Endodermal cell (in vitro differentiated cells): ENCODE results near the gene FOXN4. TPM values are rescaled to one million over a fixed set of nuclear protein-coding genes. Genes with fewer than 3 reads are reported as not detected.

ENCODE experiments used
- DNase-seq: peaks from one replicate; pipeline ENCODE4 v3.0.0-alpha.2; 2017
- H3K27ac ChIP-seq: 2 replicates; pipeline ENCODE4 v1.5.1; 2013; ENCODE audit warnings: mild to moderate bottlenecking, low read depth, low read length, moderate library complexity
- H3K27me3 ChIP-seq: 2 replicates; pipeline ENCODE4 v1.6.1; 2013; ENCODE audit warnings: mild to moderate bottlenecking, low read length, moderate library complexity; ENCODE audit not compliant: insufficient read depth, control insufficient read depth, poor library complexity, severe bottlenecking
- H3K36me3 ChIP-seq: 2 replicates; pipeline ENCODE4 v1.7.0; 2013; ENCODE audit warnings: mild to moderate bottlenecking, low read length, moderate library complexity; ENCODE audit not compliant: control insufficient read depth, insufficient read depth
- H3K4me1 ChIP-seq: one replicate; pipeline ENCODE4 v1.7.0; 2013; ENCODE audit warnings: low read length; ENCODE audit not compliant: control insufficient read depth, insufficient read depth
- H3K4me3 ChIP-seq: 2 replicates; pipeline ENCODE4 v1.5.1; 2013; ENCODE audit warnings: mild to moderate bottlenecking, low read length, moderate library complexity
- H3K9ac ChIP-seq: 2 replicates; pipeline ENCODE4 v1.6.1; 2013; ENCODE audit warnings: mild to moderate bottlenecking, low read length, moderate library complexity; ENCODE audit not compliant: poor library complexity, severe bottlenecking; ENCODE audit errors: extremely low read depth
- H3K9me3 ChIP-seq: 2 replicates; pipeline ENCODE4 v1.6.1; 2013; ENCODE audit warnings: mild to moderate bottlenecking, low read length, moderate library complexity; ENCODE audit not compliant: control insufficient read depth
- H3K27ac Mint-ChIP-seq: 2 replicates; pipeline ENCODE4 v1.8.0; 2020; ENCODE audit warnings: mixed read lengths
- H3K27me3 Mint-ChIP-seq: 2 replicates; pipeline ENCODE4 v1.8.0; 2021; ENCODE audit warnings: mild to moderate bottlenecking, mixed read lengths; ENCODE audit not compliant: insufficient read depth
- H3K36me3 Mint-ChIP-seq: 2 replicates; pipeline ENCODE4 v1.8.0; 2020; ENCODE audit warnings: low read depth, mixed read lengths
- H3K4me1 Mint-ChIP-seq: 2 replicates; pipeline ENCODE4 v1.8.0; 2020; ENCODE audit warnings: mixed read lengths
- H3K4me3 Mint-ChIP-seq: 2 replicates; pipeline ENCODE4 v1.8.0; 2020; ENCODE audit warnings: mild to moderate bottlenecking, moderate library complexity, mixed read lengths
- H3K9me3 Mint-ChIP-seq: 2 replicates; pipeline ENCODE4 v1.8.0; 2020; ENCODE audit warnings: mild to moderate bottlenecking, mixed read lengths
- CTCF ChIP-seq: fragments of 200-600 bp; sonication (generic); conservative IDR thresholded peaks from 2 replicates; pipeline ENCODE4 v1.5.0; 2021; ENCODE audit warnings: antibody characterized with exemption, mild to moderate bottlenecking
- WGBS, 2 experiments: methylation state at CpG; one replicate each; pipeline versions ENCODE4 v1.1.5 to v1.1.7; 2013; ENCODE audit warnings: missing lambda C conversion rate in 2 of 2, mixed read lengths in 1 of 2; ENCODE audit not compliant: insufficient coverage in 1 of 2, insufficient read length in 1 of 2; 5-methylcytosine and 5-hydroxymethylcytosine counted together
- total RNA-seq, 2 donors: library from RNA; stranded (reverse); fragmentation: NEBNext Ultra II Directional in 1 of 2; extraction: Animal tissue kit (Norgen Biotek cat#: 25700) in 1 of 2; gene quantifications; 2 replicates in 1 of 2; 3 replicates in 1 of 2; pipeline ENCODE4 v1.2.1, GENCODE V29; 2021

The FOXN4 gene
- total RNA-seq, 2 donors from 2014 or later, result 0.20 to 0.55 TPM

GRCh38 chr12:109259545-109259895, 49.6 kb downstream of the FOXN4 start:
- no peak overlapping the region for H3K4me3 Mint-ChIP-seq
- Histone ChIP-seq H3K27ac (no peak overlapping the region), H3K27me3 (no peaks in the 10 kb centered on the region), H3K4me1 (no peaks in the 10 kb centered on the region), H3K9me3 (no peaks in the 10 kb centered on the region), H3K4me3 (no peak overlapping the region), H3K36me3 (no peaks in the 10 kb centered on the region), H3K9ac (no peak overlapping the region)
- no peak for DNase-seq
- no peak for TF ChIP-seq CTCF
- H3K4me1 Mint-ChIP-seq, result no peaks in the 10 kb centered on the region
- H3K27ac Mint-ChIP-seq, result no peak overlapping the region
- WGBS, 2 experiments, result 87% methylated on average over 1 of the region's 1 CpG; no CpG with 5 or more reads in 1 of the 2 experiments
- H3K36me3 Mint-ChIP-seq, result peaks cover 5% of the 10 kb centered on the region
- H3K9me3 Mint-ChIP-seq, result peaks cover 10% of the 10 kb centered on the region
- no peaks in the 10 kb centered on the region for H3K27me3 Mint-ChIP-seq

- Mint-ChIP-seq H3K4me1 (no peaks in the 10 kb centered on the region), H3K9me3 (peaks cover 13% of the 10 kb centered on the region), H3K4me3 (no peak overlapping the region), H3K27me3 (no peaks in the 10 kb centered on the region), H3K36me3 (peaks cover 5% of the 10 kb centered on the region), H3K27ac (no peak overlapping the region)
- WGBS, 2 experiments, result 81 to 87% methylated on average over 12 to 16 of the region's 16 CpGs
- DNase-seq, result no peak
- Histone ChIP-seq H3K4me1 (no peaks in the 10 kb centered on the region), H3K9me3 (peaks cover 4% of the 10 kb centered on the region), H3K27me3 (no peaks in the 10 kb centered on the region), H3K4me3 (no peak overlapping the region), H3K9ac (no peak overlapping the region), H3K36me3 (no peaks in the 10 kb centered on the region), H3K27ac (no peak overlapping the region)
- no peak for TF ChIP-seq CTCF
Observed at GRCh38 chr12:109258607-109259544, 50.2 kb downstream of the FOXN4 start.

GRCh38 chr12:109258201-109258600, 50.9 kb downstream of the FOXN4 start:
- Mint-ChIP-seq H3K4me1 (no peaks in the 10 kb centered on the region), H3K9me3 (peaks cover 12% of the 10 kb centered on the region), H3K27ac (no peak overlapping the region), H3K27me3 (no peaks in the 10 kb centered on the region), H3K4me3 (no peak overlapping the region), H3K36me3 (peaks cover 8% of the 10 kb centered on the region)
- DNase-seq, result no peak
- Histone ChIP-seq H3K4me3 (no peak overlapping the region), H3K9me3 (peaks cover 7% of the 10 kb centered on the region), H3K4me1 (no peaks in the 10 kb centered on the region), H3K9ac (no peak overlapping the region), H3K27me3 (no peaks in the 10 kb centered on the region), H3K27ac (no peak overlapping the region), H3K36me3 (no peaks in the 10 kb centered on the region)
- 86 to 100% methylated on average over 6 of the region's 6 CpGs for WGBS, 2 experiments
- TF ChIP-seq CTCF, result no peak
